IPS DF 19.7 (cell line): ENCODE measurements around the gene LRRC8A.
"Not testable (repeated sequence)": the region's sequence is repeated elsewhere in the genome, so short reads cannot be mapped to it uniquely, and the experiment has no call there.

Source experiments
- DNase-seq: peaks from one replicate; pipeline ENCODE4 v3.0.0-alpha.2; 2013; ENCODE audit warnings: low read depth, low spot score

LRRC8A gene

GRCh38 chr9:128921881-128922763, 40.2 kb downstream of the LRRC8A start:
- peak; percentile 42 for DNase-seq

DNA sequence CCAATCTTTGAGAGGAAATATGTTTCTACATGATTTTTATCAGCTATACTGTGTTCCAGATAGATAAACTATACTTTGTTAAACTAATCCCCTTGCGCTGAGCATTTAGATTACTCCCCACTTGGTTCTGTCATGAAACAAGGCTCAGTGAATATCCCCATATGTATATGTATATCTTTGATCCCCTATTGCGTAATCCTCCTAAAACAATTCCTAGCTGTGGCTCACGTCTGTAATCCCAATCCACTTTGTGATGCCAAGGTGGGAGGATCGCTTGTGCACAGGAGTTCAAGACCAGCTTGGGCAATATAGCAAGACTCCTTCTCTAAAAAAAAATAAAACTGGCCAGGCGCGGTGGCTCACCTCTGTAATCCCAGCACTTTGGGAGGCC, 41.6 kb downstream of the LRRC8A start:
- no peak for DNase-seq

DNA sequence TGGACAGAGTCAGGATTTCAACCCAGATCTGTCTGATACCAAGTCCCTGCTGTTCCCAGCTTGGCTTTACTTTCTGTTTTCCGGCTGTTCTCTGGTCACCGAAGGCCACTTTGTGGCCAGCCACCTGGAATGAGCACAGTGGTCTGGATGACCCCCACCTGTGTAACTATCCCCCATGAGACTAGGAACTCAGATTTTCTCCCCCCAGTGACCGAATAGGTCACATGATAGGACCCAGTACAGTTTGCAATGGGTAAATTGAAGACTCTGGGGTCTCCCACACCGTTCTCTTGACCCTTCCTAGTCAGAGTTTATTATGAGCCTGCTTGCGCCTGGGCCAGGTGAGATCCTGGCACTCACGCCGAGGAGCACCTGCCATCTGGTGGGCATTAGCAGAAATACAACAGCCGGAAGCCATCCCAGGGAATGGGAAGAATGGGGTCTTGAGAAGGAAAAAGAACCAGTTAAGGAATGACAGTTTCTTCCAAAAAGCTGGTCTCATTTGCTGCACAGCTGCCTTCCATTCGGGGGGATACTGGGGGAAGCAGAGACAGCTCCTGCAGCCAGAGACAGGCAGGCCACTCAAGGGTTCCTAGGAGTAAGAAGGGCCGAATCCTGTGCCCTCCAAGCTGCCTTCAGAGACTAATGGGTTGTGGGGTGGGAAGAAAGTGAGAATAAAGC, 45.9 kb downstream of the LRRC8A start:
- no peak for DNase-seq

- no peak for DNase-seq
Measured at GRCh38 chr9:128928624-128929023, 46.7 kb downstream of the LRRC8A start.

GRCh38 chr9:128929560-128929959, 47.6 kb downstream of the LRRC8A start:
- DNase-seq: no peak

- no peak for DNase-seq
Measured at GRCh38 chr9:128933731-128934130, 51.8 kb downstream of the LRRC8A start.

GRCh38 chr9:128936171-128936865, 54.4 kb downstream of the LRRC8A start:
- DNase-seq: no peak

DNA sequence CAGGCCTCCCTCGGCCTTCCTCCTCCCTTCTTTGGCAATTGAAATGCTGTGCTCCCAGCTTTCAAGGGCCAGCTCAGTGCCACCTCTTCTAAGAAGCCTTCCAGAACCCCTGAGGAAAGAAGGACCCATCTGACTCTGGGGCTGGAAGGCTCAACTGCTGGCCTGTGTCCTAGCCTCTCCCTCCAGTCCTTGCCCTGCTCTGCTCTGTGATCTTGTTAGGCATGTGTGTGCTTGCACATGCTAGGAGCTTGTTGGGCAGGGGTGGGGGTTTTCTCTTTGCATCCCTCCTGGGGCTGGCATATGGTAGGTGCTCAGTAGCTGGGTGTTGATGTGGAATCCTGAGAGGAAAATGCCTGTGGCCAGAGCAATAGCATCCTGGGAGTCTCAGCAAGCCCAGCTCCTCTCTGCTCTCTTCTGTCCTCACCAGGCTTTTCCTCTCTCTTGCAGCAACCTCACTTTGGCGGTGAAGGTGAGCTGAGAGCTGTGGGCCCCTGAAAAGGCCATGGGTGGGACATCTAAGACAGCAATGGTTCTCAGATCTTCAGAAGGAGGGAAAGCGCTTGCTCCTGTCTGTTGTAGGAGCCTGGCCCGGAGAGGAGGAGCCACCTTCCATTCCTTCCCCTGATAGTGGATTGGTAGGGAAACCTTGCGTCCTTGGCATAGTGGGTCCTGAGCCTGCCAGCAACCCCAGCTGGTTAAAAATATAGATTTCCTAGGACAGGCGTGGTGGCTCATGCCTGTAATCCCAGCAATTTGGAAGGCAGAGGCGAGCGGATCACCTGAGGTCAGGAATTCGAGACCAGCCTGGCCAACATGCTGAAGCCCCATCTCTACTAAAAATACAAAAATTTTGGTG, 55.6 kb downstream of the LRRC8A start:
- no peak for DNase-seq

GRCh38 chr9:128940271-128940921, 58.5 kb downstream of the LRRC8A start:
- no peak for DNase-seq

DNA sequence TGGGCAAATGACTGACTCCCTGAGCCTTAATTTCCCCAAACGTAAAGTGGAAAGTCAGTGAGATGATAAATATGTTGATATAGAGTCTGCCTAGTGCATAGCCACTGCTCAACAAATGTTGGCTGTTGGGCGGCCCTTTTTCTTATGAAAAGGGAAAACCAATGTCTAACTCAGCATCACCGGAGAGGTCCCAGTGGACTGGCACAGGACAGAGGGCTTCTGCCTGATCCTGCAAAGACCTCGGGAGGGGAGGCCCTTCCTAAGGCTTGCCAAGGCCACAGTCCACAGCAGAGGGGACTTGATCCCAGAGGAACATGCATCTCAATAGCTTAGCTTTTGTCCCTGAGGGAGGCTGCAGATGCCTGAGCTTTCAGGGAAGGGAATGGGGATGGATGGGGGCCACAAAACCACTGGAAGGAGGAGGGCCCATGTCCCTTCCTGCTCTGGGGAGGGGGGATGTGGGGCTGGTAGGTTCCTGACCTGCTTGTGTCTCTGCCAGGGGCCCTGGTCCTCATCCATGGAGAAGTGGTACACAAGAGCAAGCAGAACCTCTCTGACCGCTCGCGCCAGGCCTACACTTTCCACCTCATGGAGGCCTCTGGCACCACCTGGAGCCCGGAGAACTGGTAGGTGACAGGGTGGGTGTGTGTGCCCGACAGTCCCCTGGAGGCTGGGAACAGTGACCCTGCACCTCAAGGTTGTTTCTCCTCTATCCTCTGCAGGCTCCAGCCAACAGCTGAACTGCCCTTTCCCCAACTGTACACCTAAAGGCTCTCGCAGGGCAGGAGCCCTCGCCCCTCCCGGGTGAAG, 59.2 kb downstream of the LRRC8A start:
- DNase-seq: no peak

- no peak for DNase-seq
Measured at GRCh38 chr9:128943832-128944620, 62.1 kb downstream of the LRRC8A start.

- not testable (repeated sequence) for DNase-seq
Measured at GRCh38 chr9:128944966-128945365, 63.0 kb downstream of the LRRC8A start.

DNA sequence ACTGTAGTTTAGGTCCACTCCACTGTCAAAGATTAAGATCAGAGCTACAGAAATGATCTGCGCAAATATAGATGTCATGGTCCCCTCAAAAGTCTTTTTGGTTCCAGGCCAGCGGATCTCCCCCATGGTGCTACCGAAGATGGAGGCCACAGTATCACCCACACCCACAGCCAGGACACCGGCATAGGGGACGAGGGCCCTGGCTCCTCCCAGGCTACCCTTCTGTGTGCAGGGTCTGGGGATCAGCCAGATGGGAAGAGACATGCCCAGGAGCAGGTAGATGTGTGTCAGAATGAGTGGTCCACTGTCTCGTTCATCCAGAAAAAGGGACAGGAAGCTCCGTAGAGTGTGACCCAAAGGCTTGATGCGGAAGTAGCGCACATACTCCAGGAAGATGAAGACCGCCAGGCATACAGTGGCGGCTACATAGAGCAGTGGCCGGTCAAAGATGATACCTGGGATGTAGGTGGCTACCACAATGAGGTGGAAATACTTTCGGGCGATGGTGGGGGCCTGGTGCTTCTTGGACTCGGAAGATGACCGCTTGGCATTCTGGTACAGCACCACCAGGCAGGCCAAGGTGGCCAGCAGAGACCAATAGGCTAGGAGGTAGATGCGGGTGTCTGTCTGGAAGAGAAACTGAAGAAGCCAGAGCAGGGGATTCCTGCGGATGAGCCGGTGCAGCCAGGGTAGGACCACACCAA, 64.0 kb downstream of the LRRC8A start:
- no peak for DNase-seq

GRCh38 chr9:128946571-128947276, 64.8 kb downstream of the LRRC8A start:
- no peak for DNase-seq

DNA sequence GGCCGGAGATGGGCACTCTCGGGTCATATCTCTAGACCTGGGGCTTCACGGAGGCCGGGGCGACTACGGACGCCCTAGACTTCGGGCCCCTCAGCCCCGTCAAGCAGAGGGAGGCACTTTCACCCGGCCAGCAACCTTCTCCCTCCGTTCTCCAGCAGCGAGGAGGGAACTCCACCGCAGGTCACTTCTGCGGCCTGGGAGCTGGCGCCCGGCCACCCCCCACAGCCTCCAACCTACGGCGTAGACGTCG, 65.3 kb downstream of the LRRC8A start:
- no peak for DNase-seq

- DNase-seq: no peak
Measured at GRCh38 chr9:128947527-128948301, 65.8 kb downstream of the LRRC8A start, which contains the start of the genes DOLK and NUP188. DOLK (minus strand) TSS chr9:128947603; CDS start chr9:128947303, 300 bp downstream. NUP188 (plus strand) TSS chr9:128947699; CDS start chr9:128947720, 21 bp downstream.

DNA sequence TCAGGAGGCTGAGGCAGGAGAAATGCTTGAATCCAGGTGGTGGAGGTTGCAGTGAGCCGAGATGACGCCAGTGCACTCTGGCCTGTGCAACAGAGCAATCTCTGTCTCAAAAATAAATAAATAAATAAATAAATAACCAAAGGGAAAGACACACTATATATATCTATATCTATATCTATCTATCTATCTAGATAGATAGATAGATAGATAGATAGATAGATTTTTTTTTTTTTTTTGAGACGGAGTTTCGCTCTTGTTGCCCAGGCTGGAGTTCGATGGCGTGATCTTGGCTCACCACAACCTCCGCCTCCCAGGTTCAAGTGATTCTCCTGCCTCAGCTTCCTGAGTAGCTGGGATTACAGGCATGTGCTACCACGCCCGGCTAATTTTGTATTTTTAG, 79.5 kb downstream of the LRRC8A start:
- DNase-seq: not testable (repeated sequence)
